ENCODE data around the gene XRRA1.

XRRA1 gene

GRCh38 chr11:74925281-74925680, 23.6 kb downstream of the XRRA1 start:
- H3K4me1 ChIP-seq (ENCODE audit: insufficient read depth, insufficient read length) = no peaks in the 10 kb centered on the region
- H3K9me3 ChIP-seq (ENCODE audit: insufficient read depth, low read length) = no peaks in the 10 kb centered on the region
- H3K27me3 ChIP-seq (ENCODE audit: insufficient read depth, insufficient read length) = no peaks in the 10 kb centered on the region
- TF ChIP-seq ZNF274 (IDR thresholded peaks at IDR 0.05; ENCODE audit: low read depth, low read length) = no peak
- TF ChIP-seq SUZ12 (IDR thresholded peaks at IDR 0.05; ENCODE audit: extremely low read depth, insufficient read depth, insufficient read length) = no peak
- no peak for TF ChIP-seq YY1 (IDR thresholded peaks at IDR 0.05; ENCODE audit: insufficient read depth, insufficient read length)
- no peak overlapping the region for H3K9ac ChIP-seq (ENCODE audit: insufficient read length, low read depth)
- H3K4me3 ChIP-seq (ENCODE audit: insufficient read length, low read depth) = no peak overlapping the region
- DNase-seq (ENCODE audit: low read depth, low spot score) = no peak
- peaks cover 58% of the 10 kb centered on the region for H3K36me3 ChIP-seq (ENCODE audit: insufficient read depth, insufficient read length, low read length)

GRCh38 chr11:74923125-74923524, 25.8 kb downstream of the XRRA1 start:
- TF ChIP-seq YY1 (IDR thresholded peaks at IDR 0.05; ENCODE audit: insufficient read depth, insufficient read length) = no peak
- Histone ChIP-seq H3K9me3 (ENCODE audit: insufficient read depth, low read length) (no peaks in the 10 kb centered on the region), H3K4me1 (ENCODE audit: insufficient read depth, insufficient read length) (no peaks in the 10 kb centered on the region), H3K36me3 (ENCODE audit: insufficient read depth, insufficient read length, low read length) (peaks cover 59% of the 10 kb centered on the region), H3K27me3 (ENCODE audit: insufficient read depth, insufficient read length) (no peaks in the 10 kb centered on the region), H3K4me3 (ENCODE audit: insufficient read length, low read depth) (no peak overlapping the region), H3K9ac (ENCODE audit: insufficient read length, low read depth) (no peak overlapping the region)
- no peak for DNase-seq (ENCODE audit: low read depth, low spot score)

GRCh38 chr11:74909812-74910211, 39.1 kb downstream of the XRRA1 start:
- Histone ChIP-seq H3K4me3 (ENCODE audit: insufficient read length, low read depth) (no peak overlapping the region), H3K27me3 (ENCODE audit: insufficient read depth, insufficient read length) (no peaks in the 10 kb centered on the region), H3K36me3 (ENCODE audit: insufficient read depth, insufficient read length, low read length) (peaks cover 54% of the 10 kb centered on the region), H3K4me1 (ENCODE audit: insufficient read depth, insufficient read length) (no peaks in the 10 kb centered on the region), H3K9ac (ENCODE audit: insufficient read length, low read depth) (no peak overlapping the region), H3K9me3 (ENCODE audit: insufficient read depth, low read length) (no peaks in the 10 kb centered on the region)
- no peak for DNase-seq (ENCODE audit: low read depth, low spot score)
- no peak for TF ChIP-seq ZNF274 (IDR thresholded peaks at IDR 0.05; ENCODE audit: low read depth, low read length)
- TF ChIP-seq SUZ12 (IDR thresholded peaks at IDR 0.05; ENCODE audit: extremely low read depth, insufficient read depth, insufficient read length) = no peak
- TF ChIP-seq YY1 (IDR thresholded peaks at IDR 0.05; ENCODE audit: insufficient read depth, insufficient read length) = no peak

GRCh38 chr11:74909385-74909784, 39.5 kb downstream of the XRRA1 start:
- DNase-seq (ENCODE audit: low read depth, low spot score) = no peak
- no peaks in the 10 kb centered on the region for H3K9me3 ChIP-seq (ENCODE audit: insufficient read depth, low read length)
- H3K9ac ChIP-seq (ENCODE audit: insufficient read length, low read depth) = no peak overlapping the region
- no peaks in the 10 kb centered on the region for H3K27me3 ChIP-seq (ENCODE audit: insufficient read depth, insufficient read length)
- no peak for TF ChIP-seq YY1 (IDR thresholded peaks at IDR 0.05; ENCODE audit: insufficient read depth, insufficient read length)
- no peak for TF ChIP-seq ZNF274 (IDR thresholded peaks at IDR 0.05; ENCODE audit: low read depth, low read length)
- no peak for TF ChIP-seq SUZ12 (IDR thresholded peaks at IDR 0.05; ENCODE audit: extremely low read depth, insufficient read depth, insufficient read length)
- peaks cover 50% of the 10 kb centered on the region for H3K36me3 ChIP-seq (ENCODE audit: insufficient read depth, insufficient read length, low read length)
- no peak overlapping the region for H3K4me3 ChIP-seq (ENCODE audit: insufficient read length, low read depth)
- H3K4me1 ChIP-seq (ENCODE audit: insufficient read depth, insufficient read length) = no peaks in the 10 kb centered on the region

GRCh38 chr11:74905326-74905725, 43.6 kb downstream of the XRRA1 start:
- Histone ChIP-seq H3K9me3 (ENCODE audit: insufficient read depth, low read length) (0 out of 2 replicates have a peak, but pooled peaks cover 14% of the 10 kb centered on the region), H3K4me3 (ENCODE audit: insufficient read length, low read depth) (no peak overlapping the region), H3K36me3 (ENCODE audit: insufficient read depth, insufficient read length, low read length) (peaks cover 44% of the 10 kb centered on the region), H3K4me1 (ENCODE audit: insufficient read depth, insufficient read length) (no peaks in the 10 kb centered on the region), H3K27me3 (ENCODE audit: insufficient read depth, insufficient read length) (no peaks in the 10 kb centered on the region), H3K9ac (ENCODE audit: insufficient read length, low read depth) (no peak overlapping the region)
- TF ChIP-seq SUZ12 (IDR thresholded peaks at IDR 0.05; ENCODE audit: extremely low read depth, insufficient read depth, insufficient read length) = no peak
- TF ChIP-seq YY1 (IDR thresholded peaks at IDR 0.05; ENCODE audit: insufficient read depth, insufficient read length) = no peak
- TF ChIP-seq ZNF274 (IDR thresholded peaks at IDR 0.05; ENCODE audit: low read depth, low read length) = no peak
- DNase-seq (ENCODE audit: low read depth, low spot score) = no peak

- Histone ChIP-seq H3K9ac (ENCODE audit: insufficient read length, low read depth) (no peak overlapping the region), H3K4me1 (ENCODE audit: insufficient read depth, insufficient read length) (no peaks in the 10 kb centered on the region), H3K9me3 (ENCODE audit: insufficient read depth, low read length) (0 out of 2 replicates have a peak, but pooled peaks cover 14% of the 10 kb centered on the region), H3K36me3 (ENCODE audit: insufficient read depth, insufficient read length, low read length) (peaks cover 22% of the 10 kb centered on the region), H3K27me3 (ENCODE audit: insufficient read depth, insufficient read length) (no peaks in the 10 kb centered on the region), H3K4me3 (ENCODE audit: insufficient read length, low read depth) (no peak overlapping the region)
- no peak for DNase-seq (ENCODE audit: low read depth, low spot score)
- TF ChIP-seq SUZ12 (IDR thresholded peaks at IDR 0.05; ENCODE audit: extremely low read depth, insufficient read depth, insufficient read length) (no peak), YY1 (IDR thresholded peaks at IDR 0.05; ENCODE audit: insufficient read depth, insufficient read length) (no peak), ZNF274 (IDR thresholded peaks at IDR 0.05; ENCODE audit: low read depth, low read length) (no peak)
Observed at GRCh38 chr11:74902342-74902741, 46.5 kb downstream of the XRRA1 start.

GRCh38 chr11:74896311-74896710, 52.6 kb downstream of the XRRA1 start:
- Histone ChIP-seq H3K4me3 (ENCODE audit: insufficient read length, low read depth) (no peak overlapping the region), H3K9me3 (ENCODE audit: insufficient read depth, low read length) (0 out of 2 replicates have a peak, but pooled peaks cover 5% of the 10 kb centered on the region), H3K9ac (ENCODE audit: insufficient read length, low read depth) (no peak overlapping the region), H3K36me3 (ENCODE audit: insufficient read depth, insufficient read length, low read length) (peaks cover 7% of the 10 kb centered on the region), H3K27me3 (ENCODE audit: insufficient read depth, insufficient read length) (no peaks in the 10 kb centered on the region), H3K4me1 (ENCODE audit: insufficient read depth, insufficient read length) (no peaks in the 10 kb centered on the region)
- no peak for DNase-seq (ENCODE audit: low read depth, low spot score)
- no peak for TF ChIP-seq YY1 (IDR thresholded peaks at IDR 0.05; ENCODE audit: insufficient read depth, insufficient read length)
- no peak for TF ChIP-seq SUZ12 (IDR thresholded peaks at IDR 0.05; ENCODE audit: extremely low read depth, insufficient read depth, insufficient read length)
- TF ChIP-seq ZNF274 (IDR thresholded peaks at IDR 0.05; ENCODE audit: low read depth, low read length) = no peak
